SK-N-SH (cell line): ENCODE data around the gene NRSN1.

Experiments
- EP300 ChIP-seq, 2 experiments: IDR thresholded peaks; 2 replicates each; pipeline versions ENCODE4 v1.4.0 to v1.6.1; 2012; ENCODE audit warnings: borderline replicate concordance in 1 of 2, low read depth in 1 of 2, low read length in 1 of 2
- GATA2 ChIP-seq: sonication (generic); formaldehyde crosslinking; IDR thresholded peaks from 2 replicates; pipeline ENCODE4 v1.5.0; 2020; ENCODE audit warnings: mild to moderate bottlenecking, missing genetic modification reagents
- NRF1 ChIP-seq: IDR thresholded peaks from 2 replicates; pipeline ENCODE4 v1.6.1; 2012; ENCODE audit warnings: low read depth, mild to moderate bottlenecking, low read length
- POLR2AphosphoS5 ChIP-seq: IDR thresholded peaks from 2 replicates; pipeline ENCODE4 v1.6.1; 2012; ENCODE audit warnings: low read depth, low read length
- SIN3A ChIP-seq: IDR thresholded peaks from 2 replicates; pipeline ENCODE4 v1.6.1; 2012; ENCODE audit warnings: low read depth, mild to moderate bottlenecking, low read length, moderate library complexity, borderline replicate concordance
- SMC3 ChIP-seq: IDR thresholded peaks from 2 replicates; pipeline ENCODE4 v1.6.1; 2012; ENCODE audit warnings: low read depth, low read length, improper control_type of control experiment
- TEAD4 ChIP-seq: IDR thresholded peaks from 2 replicates; pipeline ENCODE4 v1.4.0; 2012; ENCODE audit warnings: mild to moderate bottlenecking, borderline replicate concordance; ENCODE audit not compliant: insufficient read depth
- TF ChIP-seq, protein P1 (sequence below): fragments of 200-600 bp; sonication (generic); IDR thresholded peaks from 2 replicates; pipeline ENCODE4 v1.6.1; 2017; ENCODE audit warnings: antibody characterized with exemption, mild to moderate bottlenecking, moderate library complexity
- TF ChIP-seq, protein P2 (sequence below): IDR thresholded peaks from 2 replicates; pipeline ENCODE4 v1.4.0; 2012; ENCODE audit warnings: low read depth

DNA sequence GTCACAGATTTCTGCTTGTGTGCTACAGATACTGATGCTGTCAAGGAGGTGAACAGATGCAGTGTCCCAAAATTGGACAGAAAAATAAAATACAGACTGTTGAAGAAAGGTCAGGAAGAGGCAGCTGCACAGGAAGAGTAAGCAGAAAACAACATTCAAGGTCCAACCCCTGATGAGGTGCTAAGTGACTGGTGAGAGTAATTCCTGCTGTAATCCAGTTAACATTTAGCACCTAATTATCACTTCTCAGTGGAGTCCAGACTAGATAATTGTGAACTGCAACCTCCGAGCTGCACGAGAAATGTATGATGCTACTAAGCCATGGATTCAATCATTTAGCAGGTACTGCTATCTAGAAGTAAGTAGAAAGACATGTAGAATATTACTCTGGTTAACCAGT lies 36.3 kb upstream of the NRSN1 start:
- no peak for TF ChIP-seq EP300 (IDR thresholded peaks at IDR 0.05; ENCODE audit: borderline replicate concordance in 1 of 2, low read depth in 1 of 2, low read length in 1 of 2)
- TF ChIP-seq SIN3A: no peak
- TF ChIP-seq, protein P1, sequence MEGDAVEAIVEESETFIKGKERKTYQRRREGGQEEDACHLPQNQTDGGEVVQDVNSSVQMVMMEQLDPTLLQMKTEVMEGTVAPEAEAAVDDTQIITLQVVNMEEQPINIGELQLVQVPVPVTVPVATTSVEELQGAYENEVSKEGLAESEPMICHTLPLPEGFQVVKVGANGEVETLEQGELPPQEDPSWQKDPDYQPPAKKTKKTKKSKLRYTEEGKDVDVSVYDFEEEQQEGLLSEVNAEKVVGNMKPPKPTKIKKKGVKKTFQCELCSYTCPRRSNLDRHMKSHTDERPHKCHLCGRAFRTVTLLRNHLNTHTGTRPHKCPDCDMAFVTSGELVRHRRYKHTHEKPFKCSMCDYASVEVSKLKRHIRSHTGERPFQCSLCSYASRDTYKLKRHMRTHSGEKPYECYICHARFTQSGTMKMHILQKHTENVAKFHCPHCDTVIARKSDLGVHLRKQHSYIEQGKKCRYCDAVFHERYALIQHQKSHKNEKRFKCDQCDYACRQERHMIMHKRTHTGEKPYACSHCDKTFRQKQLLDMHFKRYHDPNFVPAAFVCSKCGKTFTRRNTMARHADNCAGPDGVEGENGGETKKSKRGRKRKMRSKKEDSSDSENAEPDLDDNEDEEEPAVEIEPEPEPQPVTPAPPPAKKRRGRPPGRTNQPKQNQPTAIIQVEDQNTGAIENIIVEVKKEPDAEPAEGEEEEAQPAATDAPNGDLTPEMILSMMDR: no peak
- no peak for TF ChIP-seq NRF1
- no peak for TF ChIP-seq POLR2AphosphoS5
- no peak for TF ChIP-seq GATA2
- no peak for TF ChIP-seq SMC3
- TF ChIP-seq, protein P2, sequence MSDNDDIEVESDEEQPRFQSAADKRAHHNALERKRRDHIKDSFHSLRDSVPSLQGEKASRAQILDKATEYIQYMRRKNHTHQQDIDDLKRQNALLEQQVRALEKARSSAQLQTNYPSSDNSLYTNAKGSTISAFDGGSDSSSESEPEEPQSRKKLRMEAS: no peak
- no peak for TF ChIP-seq TEAD4
